ENCODE results near the gene NIPAL1. TPM values are rescaled to one million over a fixed set of nuclear protein-coding genes. Genes with fewer than 3 reads are reported as not detected.

Gene NIPAL1
- total and polyA plus RNA-seq, 2 donors (not counting 3 experiments of a cell fraction or from before 2014, with no cell fraction given): 0.36 to 1.7 TPM

GRCh38 chr4:47996021-47996420 lies 20.6 kb upstream of the NIPAL1 start:
- FAIRE-seq (no peak), DNase-seq (ENCODE audit: low read depth, low spot score) (no peak)
- H2AFZ ChIP-seq (ENCODE audit: low read depth, low read length): no peak overlapping the region
- dilution Hi-C loops (cut with MboI; ENCODE audit: extremely low pct_ligation_motif_present, low sequenced_read_pairs) (no loop called here), intact Hi-C loops (cut with micrococcal nuclease) (no loop called here)
- no peaks in the 10 kb centered on the region for H3K36me3 ChIP-seq (ENCODE audit: control insufficient read depth in 2 of 2, extremely low read depth in 1 of 2, insufficient read depth in 2 of 2, low read length in 2 of 2)
- H3K4me2 ChIP-seq (ENCODE audit: insufficient read depth, low read length): no peak overlapping the region
- ChIA-PET POLR2A (no interaction called here), CTCF (no interaction called here)
- H3K27me3 ChIP-seq (ENCODE audit: control insufficient read depth in 2 of 2, insufficient read depth in 2 of 2, low read length in 2 of 2): no peaks in the 10 kb centered on the region
- no peak overlapping the region for H3K9ac ChIP-seq (replicated peaks; ENCODE audit: extremely low read depth, insufficient read depth, low read length)
- no peaks in the 10 kb centered on the region for H3K9me1 ChIP-seq (replicated peaks; ENCODE audit: control insufficient read depth, extremely low read depth, insufficient read depth, low read length)
- no peak overlapping the region for H3K4me3 ChIP-seq (replicated peaks in 1 of 3; ENCODE audit: insufficient read depth in 1 of 3, low read depth in 1 of 3, low read length in 3 of 3)
- no peak for TF ChIP-seq EZH2 (IDR thresholded peaks at IDR 0.05; ENCODE audit: borderline replicate concordance, low read depth, low read length, severe bottlenecking)
- no peak for TF ChIP-seq POLR2A (IDR thresholded peaks at IDR 0.05; ENCODE audit: low read depth, low read length)
- no peak for TF ChIP-seq MYC (IDR thresholded peaks at IDR 0.05; ENCODE audit: low read depth, low read length)
- no peak for TF ChIP-seq GATA2 (IDR thresholded peaks at IDR 0.05; ENCODE audit: insufficient read depth, insufficient read length, low read depth, low read length)
- H3K9me3 ChIP-seq (replicated peaks; ENCODE audit: control insufficient read depth, insufficient read depth, low read length): no peaks in the 10 kb centered on the region
- H3K4me1 ChIP-seq (ENCODE audit: control insufficient read depth, extremely low read depth, insufficient read depth, low read length): no peaks in the 10 kb centered on the region
- BruUV-seq (replicated peaks): no TSS peak
- no peaks in the 10 kb centered on the region for H3K79me2 ChIP-seq (ENCODE audit: control insufficient read depth, insufficient read depth, low read length)
- H3K27ac ChIP-seq (ENCODE audit: insufficient read depth, low read depth, low read length): no peak overlapping the region
- H4K20me1 ChIP-seq (replicated peaks; ENCODE audit: control insufficient read depth, extremely low read depth, insufficient read depth, low read length): no peaks in the 10 kb centered on the region

DNA sequence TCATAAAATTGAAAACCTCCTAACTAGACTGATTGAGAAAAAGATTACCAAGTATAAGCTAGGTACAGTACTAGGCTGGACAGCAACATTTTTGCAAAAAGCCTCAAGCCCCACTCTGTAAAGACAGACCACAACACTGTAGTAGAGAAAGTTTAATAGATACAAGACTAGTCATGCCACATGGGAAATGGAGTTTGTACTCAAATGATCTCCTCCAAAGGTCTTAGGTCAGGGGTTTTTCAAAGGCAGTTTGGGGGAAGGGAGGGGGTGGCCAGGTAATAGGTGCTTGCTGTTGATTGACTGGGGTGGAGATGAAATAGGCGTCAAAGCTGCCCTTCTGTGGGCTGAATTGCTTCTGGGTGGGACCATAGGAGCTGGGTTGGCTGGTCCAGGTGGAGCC lies 14.3 kb upstream of the NIPAL1 start:
- no peak for FAIRE-seq
- POLR2A ChIA-PET: no interaction called here
- Histone ChIP-seq H3K4me1 (ENCODE audit: control insufficient read depth, extremely low read depth, insufficient read depth, low read length) (no peaks in the 10 kb centered on the region), H4K20me1 (replicated peaks; ENCODE audit: control insufficient read depth, extremely low read depth, insufficient read depth, low read length) (no peaks in the 10 kb centered on the region), H3K79me2 (ENCODE audit: control insufficient read depth, insufficient read depth, low read length) (no peaks in the 10 kb centered on the region), H3K9ac (replicated peaks; ENCODE audit: extremely low read depth, insufficient read depth, low read length) (no peak overlapping the region), H3K27ac (ENCODE audit: insufficient read depth, low read depth, low read length) (no peak overlapping the region), H3K4me3 (replicated peaks in 1 of 3; ENCODE audit: insufficient read depth in 1 of 3, low read depth in 1 of 3, low read length in 3 of 3) (no peak overlapping the region), H3K36me3 (ENCODE audit: control insufficient read depth in 2 of 2, extremely low read depth in 1 of 2, insufficient read depth in 2 of 2, low read length in 2 of 2) (no peaks in the 10 kb centered on the region), H3K27me3 (ENCODE audit: control insufficient read depth in 2 of 2, insufficient read depth in 2 of 2, low read length in 2 of 2) (no peaks in the 10 kb centered on the region), H3K4me2 (ENCODE audit: insufficient read depth, low read length) (no peak overlapping the region), H2AFZ (ENCODE audit: low read depth, low read length) (no peak overlapping the region), H3K9me1 (replicated peaks; ENCODE audit: control insufficient read depth, extremely low read depth, insufficient read depth, low read length) (no peaks in the 10 kb centered on the region), H3K9me3 (replicated peaks; ENCODE audit: control insufficient read depth, insufficient read depth, low read length) (no peaks in the 10 kb centered on the region)
- TF ChIP-seq POLR2AphosphoS5 (IDR thresholded peaks at IDR 0.05; ENCODE audit: insufficient read depth, low read depth, low read length): no peak
- no peak for TF ChIP-seq EZH2 (IDR thresholded peaks at IDR 0.05; ENCODE audit: borderline replicate concordance, low read depth, low read length, severe bottlenecking)
- TF ChIP-seq, protein P1, sequence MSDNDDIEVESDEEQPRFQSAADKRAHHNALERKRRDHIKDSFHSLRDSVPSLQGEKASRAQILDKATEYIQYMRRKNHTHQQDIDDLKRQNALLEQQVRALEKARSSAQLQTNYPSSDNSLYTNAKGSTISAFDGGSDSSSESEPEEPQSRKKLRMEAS (IDR thresholded peaks at IDR 0.05; ENCODE audit: insufficient read depth, insufficient read length): no peak
- TF ChIP-seq GATA2 (IDR thresholded peaks at IDR 0.05; ENCODE audit: insufficient read depth, insufficient read length, low read depth, low read length): no peak
- no peak for TF ChIP-seq FOS (IDR thresholded peaks at IDR 0.05; ENCODE audit: borderline replicate concordance, insufficient read depth, low read length)
- TF ChIP-seq CTCF (IDR thresholded peaks at IDR 0.05; ENCODE audit: extremely low read depth in 1 of 2, insufficient read depth in 1 of 2, low read depth in 1 of 2, low read length in 2 of 2): no peak
- no peak for TF ChIP-seq POLR2A (IDR thresholded peaks at IDR 0.05; ENCODE audit: low read depth, low read length)
- no peak for TF ChIP-seq JUN (IDR thresholded peaks at IDR 0.05; ENCODE audit: borderline replicate concordance, insufficient read depth, insufficient read length, low read depth)
- no peak for TF ChIP-seq MYC (IDR thresholded peaks at IDR 0.05; ENCODE audit: low read depth, low read length)
- intact Hi-C loops (cut with micrococcal nuclease): no loop called here
- CTCF ChIA-PET: interaction anchor here (0.7 to 3.5 kb wide), 7 partner anchors 8 to 166 kb away, joined by 3 to 57 read pairs (median 5); no protein-coding TSS in a partner anchor
- no peak for DNase-seq (ENCODE audit: low read depth, low spot score)
- BruUV-seq (replicated peaks): no TSS peak
- dilution Hi-C loops (cut with MboI; ENCODE audit: extremely low pct_ligation_motif_present, low sequenced_read_pairs): no loop called here
